ENCODE measurements around the gene PPP4R2.

- TF ChIP-seq JUN (IDR thresholded peaks at IDR 0.05; ENCODE audit: borderline replicate concordance, low read depth, low read length) (no peak), JUN (CRISPR knock-in tag; IDR thresholded peaks at IDR 0.05; ENCODE audit: borderline replicate concordance) (no peak), EGR1 (conservative IDR thresholded peaks at IDR 0.05) (no peak), CTCF (IDR thresholded peaks at IDR 0.05 in 2 of 3, conservative IDR thresholded peaks at IDR 0.05 in 1 of 3; ENCODE audit: insufficient read depth in 2 of 3, low read depth in 1 of 3, low read length in 3 of 3) (no peak), RNF219 (CRISPR knock-in tag; IDR thresholded peaks at IDR 0.05) (no peak), EZH2 (IDR thresholded peaks at IDR 0.05; ENCODE audit: borderline replicate concordance, low read depth, low read length) (no peak), PBX2 (CRISPR knock-in tag; IDR thresholded peaks at IDR 0.05; ENCODE audit: low read depth) (no peak), PBX2 (tag; conservative IDR thresholded peaks at IDR 0.05; ENCODE audit: low read depth) (no peak), CBFA2T3 (IDR thresholded peaks at IDR 0.05) (no peak), CBX2 (IDR thresholded peaks at IDR 0.05; ENCODE audit: insufficient read depth, low read length, poor library complexity, severe bottlenecking) (no peak), HLTF (IDR thresholded peaks at IDR 0.05) (no peak), ARNT (IDR thresholded peaks at IDR 0.05) (no peak), RBM17 (IDR thresholded peaks at IDR 0.05; ENCODE audit: borderline replicate concordance, low read depth, low read length) (no peak), AFF1 (IDR thresholded peaks at IDR 0.05; ENCODE audit: low read depth in 1 of 2, partially characterized antibody in 2 of 2) (no peak), MAZ (CRISPR knock-in tag; conservative IDR thresholded peaks at IDR 0.05 in 1 of 2, IDR thresholded peaks at IDR 0.05 in 1 of 2) (no peak)
Measured at GRCh38 chr3:73096169-73096568, 99.6 kb downstream of the PPP4R2 start.
